HEK293 (cell line): ENCODE data around the gene NT5DC2.

ENCODE experiments used
- CTCF ChIA-PET: fragments of 350-600 bp; formaldehyde crosslinking; extraction: SDS; loops from one replicate; lab custom pipeline; 2021; ENCODE audit warnings: antibody characterized with exemption; lab: Yijun Ruan, JAX
- POLR2A ChIA-PET: fragments of 300-600 bp; formaldehyde crosslinking; extraction: SDS; loops from one replicate; lab custom pipeline; 2020; ENCODE audit warnings: antibody characterized with exemption, inconsistent platforms; lab: Yijun Ruan, JAX
- H3K27ac ChIP-seq: fragments of 200-500 bp; sonication (Bioruptor generic); 2 replicates; pipeline ENCODE4 v1.5.1; 2014; ENCODE audit warnings: low read depth, low read length, control low read depth, inconsistent platforms; ENCODE audit errors: extremely low read depth
- H3K36me3 ChIP-seq, 2 experiments: fragments of 200-500 bp in 1 of 2; sonication (Bioruptor generic) in 1 of 2; 1 replicate in 1 of 2; 2 replicates in 1 of 2; pipeline ENCODE4 v1.5.1; 2014 to 2017; ENCODE audit warnings: inconsistent platforms in 2 of 2, low read length in 2 of 2; ENCODE audit not compliant: control insufficient read depth in 2 of 2, insufficient read depth in 1 of 2
- H3K4me1 ChIP-seq: fragments of 200-500 bp; sonication (Bioruptor generic); 2 replicates; pipeline ENCODE4 v1.5.1; 2014; ENCODE audit warnings: mild to moderate bottlenecking, low read length, inconsistent platforms; ENCODE audit not compliant: control insufficient read depth, insufficient read depth
- H3K4me3 ChIP-seq: 2 replicates; pipeline ENCODE4 v1.5.1; 2011; ENCODE audit warnings: low read depth, mild to moderate bottlenecking, control low read depth, low read length, moderate library complexity
- H3K9me3 ChIP-seq: fragments of 200-500 bp; sonication (Bioruptor generic); 2 replicates; pipeline ENCODE4 v1.5.1; 2014; ENCODE audit warnings: low read depth, low read length, inconsistent platforms; ENCODE audit not compliant: control insufficient read depth, insufficient read depth
- FEZF1 ChIP-seq: fragments of 450-650 bp; formaldehyde crosslinking; IDR thresholded peaks from 2 replicates; pipeline ENCODE4 v1.5.1; 2016; ENCODE audit warnings: missing biosample characterization, missing genetic modification characterization
- MEIS1 ChIP-seq: sonication (generic); formaldehyde crosslinking; IDR thresholded peaks from 2 replicates; pipeline ENCODE4 v1.8.1; 2022; ENCODE audit warnings: missing genetic modification reagents, mild to moderate bottlenecking, borderline replicate concordance
- PRDM6 ChIP-seq: fragments of 450-650 bp; formaldehyde crosslinking; IDR thresholded peaks from 2 replicates; pipeline ENCODE4 v1.5.1; 2017; ENCODE audit warnings: missing biosample characterization, missing genetic modification characterization
- SALL2 ChIP-seq: fragments of 450-650 bp; formaldehyde crosslinking; IDR thresholded peaks from 2 replicates; pipeline ENCODE4 v1.5.0; 2017; ENCODE audit warnings: missing biosample characterization, mild to moderate bottlenecking, missing genetic modification characterization, borderline replicate concordance
- ZNF112 ChIP-seq: fragments of 450-650 bp; formaldehyde crosslinking; IDR thresholded peaks from 2 replicates; pipeline ENCODE4 v1.5.0; 2017; ENCODE audit warnings: missing biosample characterization, missing genetic modification characterization
- ZNF146 ChIP-seq: fragments of 450-650 bp; formaldehyde crosslinking; IDR thresholded peaks from 2 replicates; pipeline ENCODE4 v1.5.1; 2016; ENCODE audit warnings: missing biosample characterization, missing genetic modification characterization
- ZNF16 ChIP-seq: fragments of 450-650 bp; formaldehyde crosslinking; IDR thresholded peaks from 2 replicates; pipeline ENCODE4 v1.5.1; 2016; ENCODE audit warnings: low read depth, missing biosample characterization, missing genetic modification characterization
- ZNF239 ChIP-seq: fragments of 450-650 bp; formaldehyde crosslinking; IDR thresholded peaks from 2 replicates; pipeline ENCODE4 v1.5.1; 2016; ENCODE audit warnings: missing biosample characterization, missing genetic modification characterization
- ZNF350 ChIP-seq: fragments of 450-650 bp; formaldehyde crosslinking; IDR thresholded peaks from 2 replicates; pipeline ENCODE4 v1.5.0; 2017; ENCODE audit warnings: missing biosample characterization, mild to moderate bottlenecking, missing genetic modification characterization
- ZNF473 ChIP-seq: fragments of 450-650 bp; formaldehyde crosslinking; IDR thresholded peaks from 2 replicates; pipeline ENCODE4 v1.5.1; 2017; ENCODE audit warnings: missing biosample characterization, missing genetic modification characterization
- ZNF513 ChIP-seq: fragments of 450-650 bp; IDR thresholded peaks from 2 replicates; pipeline ENCODE4 v1.5.1; 2018; ENCODE audit warnings: missing biosample characterization, missing genetic modification characterization
- ZNF514 ChIP-seq: fragments of 450-650 bp; formaldehyde crosslinking; IDR thresholded peaks from 2 replicates; pipeline ENCODE4 v1.5.1; 2016; ENCODE audit warnings: missing biosample characterization, missing genetic modification characterization
- ZNF518A ChIP-seq: fragments of 450-650 bp; formaldehyde crosslinking; conservative IDR thresholded peaks from 2 replicates; pipeline ENCODE4 v1.5.1; 2016; ENCODE audit warnings: low read depth, missing biosample characterization, missing genetic modification characterization
- ZNF654 ChIP-seq: fragments of 450-650 bp; formaldehyde crosslinking; IDR thresholded peaks from 2 replicates; pipeline ENCODE4 v1.5.1; 2016; ENCODE audit warnings: low read depth, missing biosample characterization, missing genetic modification characterization

The NT5DC2 gene

GRCh38 chr3:52574056-52574965, 40.7 kb upstream of the NT5DC2 start:
- no peaks in the 10 kb centered on the region for H3K4me1 ChIP-seq
- H3K4me3 ChIP-seq, result no peak overlapping the region
- peaks cover 6 to 55% of the 10 kb centered on the region in 2 experiments; a peak in 2 of 3 replicates for H3K36me3 ChIP-seq
- H3K27ac ChIP-seq, result no peak overlapping the region
- H3K9me3 ChIP-seq, result no peaks in the 10 kb centered on the region
- POLR2A ChIA-PET, result interaction anchor here (0.7 kb wide), 1 partner anchor 49 kb away, joined by 3 read pairs; no protein-coding TSS in a partner anchor
- TF ChIP-seq ZNF654 (tag by site-specific recombination), result no peak
- TF ChIP-seq ZNF518A (tag by site-specific recombination), result no peak
- TF ChIP-seq ZNF513, result no peak
- TF ChIP-seq ZNF350 (tag by site-specific recombination), result no peak
- TF ChIP-seq, all 188 proteins: peak for 0
- CTCF ChIA-PET, result no interaction called here

GRCh38 chr3:52572221-52572620, 38.6 kb upstream of the NT5DC2 start:
- no peaks in the 10 kb centered on the region for H3K4me1 ChIP-seq
- no peak overlapping the region for H3K4me3 ChIP-seq
- TF ChIP-seq SALL2 (no peak), ZNF514 (tag by site-specific recombination) (no peak), MEIS1 (CRISPR knock-in tag) (no peak), ZNF239 (no peak), ZNF146 (tag by site-specific recombination) (no peak), ZNF112 (tag by site-specific recombination) (no peak), FEZF1 (no peak), ZNF16 (no peak), PRDM6 (tag by site-specific recombination) (no peak), ZNF473 (no peak), ZNF350 (tag by site-specific recombination) (no peak)
- H3K9me3 ChIP-seq, result no peaks in the 10 kb centered on the region
- POLR2A ChIA-PET, result interaction anchor here (0.7 kb wide), 1 partner anchor 14 kb away, joined by 3 read pairs; no protein-coding TSS in a partner anchor
- no peak overlapping the region for H3K27ac ChIP-seq
- CTCF ChIA-PET, result interaction anchor here (0.8 kb wide), 2 partner anchors 14 to 772 kb away, joined by 3 to 4 read pairs; no protein-coding TSS in a partner anchor
- peaks cover 6 to 35% of the 10 kb centered on the region in 2 experiments; a peak in 2 of 3 replicates for H3K36me3 ChIP-seq
